K562 (cell line): ENCODE data around the gene KCNJ15. TPM values are rescaled to one million over a fixed set of nuclear protein-coding genes. Genes with fewer than 3 reads are reported as not detected.

Source experiments
- ATAC-seq: fragments of 200-7000 bp; cut with Tn5 transposase; 3 replicates; pipeline ENCODE4 v1.9.1; 2020; ENCODE audit warnings: moderate library complexity
- BruUV-seq: library from RNA; stranded (reverse); fragments of 400-500 nt; replicated peaks from 2 replicates; lab custom pipeline; 2021; lab: Mats Ljungman, UMichigan
- CTCF ChIA-PET: fragments of 300-600 bp; formaldehyde crosslinking; extraction: SDS; loops from one replicate; lab custom pipeline; 2021; ENCODE audit warnings: low intra/inter-chr PET ratio; lab: Yijun Ruan, JAX
- POLR2A ChIA-PET: fragments of 300-600, 350-650 bp; sonication (Branson Sonifier 250); formaldehyde crosslinking; extraction: SDS; loops from one replicate; lab custom pipeline; 2021; ENCODE audit warnings: antibody characterized with exemption, inconsistent platforms; lab: Yijun Ruan, JAX
- DNase-seq, 4 experiments: peaks; one replicate each; pipeline versions ENCODE4 v3.0.0 to v3.0.0-alpha.2; 2011 to 2018; ENCODE audit warnings: low spot score in 3 of 4, mixed read lengths in 3 of 4; ENCODE audit errors: extremely low read depth in 1 of 4
- FAIRE-seq: peaks from 2 replicates; lab custom pipeline; 2011; peaks lifted over from hg19 to GRCh38; lab: Jason Lieb, UNC
- H2AFZ ChIP-seq: 2 replicates; pipeline ENCODE4 v1.6.0; 2011; ENCODE audit warnings: low read depth, low read length, control low read depth, inconsistent platforms
- H3K27ac ChIP-seq: fragments of 200-600 bp; 3 replicates; pipeline ENCODE4 v1.8.0; 2011; ENCODE audit warnings: low read depth, mild to moderate bottlenecking, control low read depth, inconsistent platforms, low read length, moderate library complexity, mixed read lengths; ENCODE audit errors: extremely low read depth
- H3K27me3 ChIP-seq, 2 experiments: fragments of 300-600 bp in 1 of 2; 2 replicates in 1 of 2; 3 replicates in 1 of 2; pipeline versions ENCODE4 v1.6.0 to v1.8.0; 2011; ENCODE audit warnings: inconsistent platforms in 2 of 2, low read length in 2 of 2, mild to moderate bottlenecking in 1 of 2, mixed read lengths in 1 of 2, moderate library complexity in 1 of 2; ENCODE audit not compliant: control insufficient read depth in 2 of 2, insufficient read depth in 2 of 2
- H3K36me3 ChIP-seq: fragments of 300-600 bp; 3 replicates; pipeline ENCODE4 v1.8.0; 2011; ENCODE audit warnings: mild to moderate bottlenecking, low read length, inconsistent platforms; ENCODE audit not compliant: control insufficient read depth, insufficient read depth
- H3K4me1 ChIP-seq, 2 experiments: fragments of 200-600 bp in 1 of 2; replicated peaks in 1 of 2; 2 replicates in 1 of 2; 3 replicates in 1 of 2; pipeline versions ENCODE4 v1.5.1 to v1.8.0; 2011; ENCODE audit warnings: inconsistent platforms in 2 of 2, low read length in 2 of 2, mild to moderate bottlenecking in 1 of 2, mixed read lengths in 1 of 2, moderate library complexity in 1 of 2; ENCODE audit not compliant: control insufficient read depth in 2 of 2, insufficient read depth in 2 of 2
- H3K4me2 ChIP-seq: 2 replicates; pipeline ENCODE4 v1.6.1; 2011; ENCODE audit warnings: low read length, control low read depth, inconsistent platforms, mixed read lengths; ENCODE audit not compliant: insufficient read depth
- H3K4me3 ChIP-seq: fragments of 200-600 bp; sonication (generic), shearing (Covaris generic); 2 replicates; pipeline ENCODE4 v1.5.1; 2016; ENCODE audit warnings: control low read depth, inconsistent platforms
- H3K79me2 ChIP-seq: fragments of 200-600 bp; 3 replicates; pipeline ENCODE4 v1.8.0; 2011; ENCODE audit warnings: low read length, inconsistent platforms; ENCODE audit not compliant: control insufficient read depth, insufficient read depth
- H3K9ac ChIP-seq, 2 experiments: 2 replicates each; pipeline versions ENCODE4 v1.6.0 to v1.6.1; 2011; ENCODE audit warnings: low read depth in 2 of 2, low read length in 2 of 2, control low read depth in 1 of 2, inconsistent platforms in 1 of 2, mild to moderate bottlenecking in 1 of 2, mixed read lengths in 1 of 2; ENCODE audit not compliant: insufficient read depth in 1 of 2
- H3K9me1 ChIP-seq: one replicate; pipeline ENCODE4 v1.6.0; 2011; ENCODE audit warnings: inconsistent platforms, mild to moderate bottlenecking, low read length, moderate library complexity; ENCODE audit not compliant: control insufficient read depth, insufficient read depth
- H3K9me3 ChIP-seq: replicated peaks from 2 replicates; pipeline ENCODE4 v1.5.1; 2011; ENCODE audit warnings: low read depth, low read length, inconsistent platforms; ENCODE audit not compliant: control insufficient read depth, insufficient read depth
- H4K20me1 ChIP-seq: replicated peaks from 2 replicates; pipeline ENCODE4 v1.6.1; 2011; ENCODE audit warnings: low read length, inconsistent platforms, mixed read lengths; ENCODE audit not compliant: control insufficient read depth, insufficient read depth
- RBM39 ChIP-seq: fragments of 200-400 bp; formaldehyde crosslinking; optimal IDR thresholded peaks from 2 replicates; pipeline ENCODE3; 2018; ENCODE audit warnings: low read depth, low read length
- RUNX1 ChIP-seq: sonication (generic); IDR thresholded peaks from 2 replicates; pipeline ENCODE4 v1.6.1; 2016; ENCODE audit warnings: antibody characterized with exemption, low read depth
- SMAD2 ChIP-seq: fragments of 150-350 bp; IDR thresholded peaks from 2 replicates; pipeline ENCODE4 v1.6.1; 2014; ENCODE audit warnings: low read depth, mild to moderate bottlenecking, low read length
- SMARCA4 ChIP-seq: fragments of 450-650 bp; IDR thresholded peaks from 2 replicates; pipeline ENCODE4 v1.6.1; 2016
- SMARCE1 ChIP-seq: fragments of 450-650 bp; IDR thresholded peaks from 2 replicates; pipeline ENCODE4 v1.7.1; 2016; ENCODE audit warnings: mild to moderate bottlenecking
- STAG1 ChIP-seq: sonication (generic); formaldehyde crosslinking; IDR thresholded peaks from 2 replicates; pipeline ENCODE4 v1.5.0; 2020; ENCODE audit warnings: missing genetic modification reagents, borderline replicate concordance
- TAF7 ChIP-seq: fragments of 450-650 bp; IDR thresholded peaks from 2 replicates; pipeline ENCODE4 v1.6.1; 2016; ENCODE audit warnings: missing genetic modification characterization, missing compliant biosample characterization
- TCF3 ChIP-seq: sonication (generic); formaldehyde crosslinking; IDR thresholded peaks from 2 replicates; pipeline ENCODE4 v1.4.0; 2020; ENCODE audit warnings: mild to moderate bottlenecking, missing genetic modification reagents
- ZKSCAN3 ChIP-seq: fragments of 250-450 bp; sonication (Bioruptor Pico); IDR thresholded peaks from 2 replicates; pipeline ENCODE4 v1.4.0; 2020
- ZNF445 ChIP-seq: fragments of 250-450 bp; sonication (Bioruptor Pico); IDR thresholded peaks from 2 replicates; pipeline ENCODE4 v1.4.0; 2020; ENCODE audit warnings: low read depth, mild to moderate bottlenecking, moderate library complexity
- ZNF764 ChIP-seq: fragments of 250-450 bp; sonication (Bioruptor Pico); IDR thresholded peaks from 2 replicates; pipeline ENCODE4 v1.4.0; 2020; ENCODE audit warnings: low read depth, mild to moderate bottlenecking, moderate library complexity
- WGBS: fragments of 100-300 bp; shearing (Covaris generic); methylation state at CpG from one replicate; pipeline ENCODE4 v1.1.6; 2016; ENCODE audit warnings: low coverage, mixed read lengths; ENCODE audit not compliant: insufficient coverage; ENCODE audit errors: missing lambda C conversion rate; 5-methylcytosine and 5-hydroxymethylcytosine counted together
- in situ Hi-C: fragments of 300-500 bp; cut with MboI; formaldehyde crosslinking; loops from 4 replicates; pipeline ENCODE4 v1.15.0; 2018; ENCODE audit warnings: inconsistent platforms, mixed read lengths
- intact Hi-C: fragments of 100-400 bp; cut with micrococcal nuclease; formaldehyde crosslinking; loops from 2 replicates; pipeline ENCODE4 v1.14.2; 2022
- polyA plus RNA-seq, 8 experiments: library from polyadenylated mRNA; depleted of rRNA in 4 of 8; stranded (reverse) in 5 of 8; unstranded in 3 of 8; fragments of >200 nt; fragmentation: Nextera tagmentation in 2 of 8; fragmentation: Illumina TruSeq in 1 of 8; extraction: Ambion mirVana in 2 of 8; extraction: Trizol in 1 of 8; gene quantifications; 2 replicates each; pipeline versions ENCODE4 v1.2.1 to v1.2.3, GENCODE V29; 2011 to 2014; ENCODE audit warnings: inconsistent platforms in 1 of 8, missing spikeins in 1 of 8
- total RNA-seq, 7 experiments: library from RNA; depleted of rRNA in 6 of 7; stranded (reverse); fragments of >200 nt in 6 of 7; fragmentation: Illumina TruSeq in 2 of 7; extraction: Trizol in 2 of 7; gene quantifications; 2 replicates each; pipeline versions ENCODE4 v1.2.1 to v1.2.3, GENCODE V29; 2011 to 2021; ENCODE audit warnings: low replicate concordance in 1 of 7
- TF ChIP-seq, protein P1 (sequence below), 2 experiments: fragments of 450-650 bp; IDR thresholded peaks; 2 replicates each; pipeline ENCODE4 v1.6.1; 2016; ENCODE audit warnings: mild to moderate bottlenecking in 2 of 2, borderline replicate concordance in 1 of 2, low read depth in 1 of 2, moderate library complexity in 1 of 2

The KCNJ15 gene
- total and polyA plus RNA-seq, 9 of the 15 experiments (the other 6 are each of a cell fraction or from before 2014, with no cell fraction given): 0.20 to 3.0 (median 0.72) TPM; not detected in 1

DNA sequence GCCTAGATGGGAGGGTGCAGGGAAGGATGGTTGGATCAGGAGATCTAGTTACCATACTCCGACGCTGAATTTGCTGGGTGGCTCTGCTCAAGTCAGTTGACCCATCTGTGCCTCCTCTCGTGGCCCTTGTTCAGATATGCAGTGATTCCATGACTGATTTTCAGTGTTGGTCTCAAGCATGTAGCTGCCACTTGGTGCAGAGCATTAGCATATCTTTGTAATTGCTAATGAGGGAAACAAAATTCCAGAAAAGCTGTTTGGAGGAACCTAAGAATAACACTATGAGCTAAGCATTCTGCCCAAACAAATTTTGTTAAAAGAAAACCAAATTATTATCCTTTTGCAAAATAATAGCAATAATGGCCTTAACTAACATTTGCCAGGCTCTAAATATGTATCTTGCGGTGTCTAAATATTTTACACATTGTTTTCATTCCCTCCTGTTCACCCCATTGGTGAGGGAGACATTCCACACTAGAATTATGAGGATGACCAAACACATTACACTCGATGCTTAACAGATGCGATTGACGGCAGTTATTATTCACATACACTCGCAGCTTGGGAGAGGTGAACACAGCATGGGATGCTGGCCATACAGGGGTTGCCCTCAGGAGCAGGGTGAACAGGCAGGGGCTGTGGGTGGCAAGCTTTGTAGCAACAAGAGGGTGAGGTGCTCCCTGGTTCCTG, 69.1 kb downstream of the KCNJ15 start:
- no peaks in the 10 kb centered on the region for H3K9me3 ChIP-seq
- ChIA-PET CTCF (no interaction called here), POLR2A (interaction anchor here (0.6 kb wide), 1 partner anchor 120 kb away, joined by 3 read pairs; no protein-coding TSS in a partner anchor)
- H3K27me3 ChIP-seq: peaks cover under 1 to 2% of the 10 kb centered on the region in 2 experiments; a peak in 3 of 5 replicates
- no peak overlapping the region for H3K4me3 ChIP-seq
- in situ Hi-C loops (no loop called here), intact Hi-C loops (no loop called here)
- BruUV-seq: no TSS peak
- H3K9me1 ChIP-seq: no peaks in the 10 kb centered on the region
- ATAC-seq (no peak), FAIRE-seq (no peak), DNase-seq (no peak)
- no peak overlapping the region for H3K9ac ChIP-seq
- no peak overlapping the region for H2AFZ ChIP-seq
- H3K36me3 ChIP-seq: no peaks in the 10 kb centered on the region
- no peak overlapping the region for H3K4me2 ChIP-seq
- H3K27ac ChIP-seq: no peak overlapping the region
- TF ChIP-seq SMARCA4 (no peak), TCF3 (CRISPR knock-in tag) (no peak), RUNX1 (no peak), ZKSCAN3 (CRISPR knock-in tag) (no peak), ZNF445 (no peak), RBM39 (no peak), SMARCE1 (no peak), SMAD2 (no peak), TAF7 (no peak), STAG1 (no peak), ZNF764 (CRISPR knock-in tag) (no peak)
- TF ChIP-seq, protein P1, sequence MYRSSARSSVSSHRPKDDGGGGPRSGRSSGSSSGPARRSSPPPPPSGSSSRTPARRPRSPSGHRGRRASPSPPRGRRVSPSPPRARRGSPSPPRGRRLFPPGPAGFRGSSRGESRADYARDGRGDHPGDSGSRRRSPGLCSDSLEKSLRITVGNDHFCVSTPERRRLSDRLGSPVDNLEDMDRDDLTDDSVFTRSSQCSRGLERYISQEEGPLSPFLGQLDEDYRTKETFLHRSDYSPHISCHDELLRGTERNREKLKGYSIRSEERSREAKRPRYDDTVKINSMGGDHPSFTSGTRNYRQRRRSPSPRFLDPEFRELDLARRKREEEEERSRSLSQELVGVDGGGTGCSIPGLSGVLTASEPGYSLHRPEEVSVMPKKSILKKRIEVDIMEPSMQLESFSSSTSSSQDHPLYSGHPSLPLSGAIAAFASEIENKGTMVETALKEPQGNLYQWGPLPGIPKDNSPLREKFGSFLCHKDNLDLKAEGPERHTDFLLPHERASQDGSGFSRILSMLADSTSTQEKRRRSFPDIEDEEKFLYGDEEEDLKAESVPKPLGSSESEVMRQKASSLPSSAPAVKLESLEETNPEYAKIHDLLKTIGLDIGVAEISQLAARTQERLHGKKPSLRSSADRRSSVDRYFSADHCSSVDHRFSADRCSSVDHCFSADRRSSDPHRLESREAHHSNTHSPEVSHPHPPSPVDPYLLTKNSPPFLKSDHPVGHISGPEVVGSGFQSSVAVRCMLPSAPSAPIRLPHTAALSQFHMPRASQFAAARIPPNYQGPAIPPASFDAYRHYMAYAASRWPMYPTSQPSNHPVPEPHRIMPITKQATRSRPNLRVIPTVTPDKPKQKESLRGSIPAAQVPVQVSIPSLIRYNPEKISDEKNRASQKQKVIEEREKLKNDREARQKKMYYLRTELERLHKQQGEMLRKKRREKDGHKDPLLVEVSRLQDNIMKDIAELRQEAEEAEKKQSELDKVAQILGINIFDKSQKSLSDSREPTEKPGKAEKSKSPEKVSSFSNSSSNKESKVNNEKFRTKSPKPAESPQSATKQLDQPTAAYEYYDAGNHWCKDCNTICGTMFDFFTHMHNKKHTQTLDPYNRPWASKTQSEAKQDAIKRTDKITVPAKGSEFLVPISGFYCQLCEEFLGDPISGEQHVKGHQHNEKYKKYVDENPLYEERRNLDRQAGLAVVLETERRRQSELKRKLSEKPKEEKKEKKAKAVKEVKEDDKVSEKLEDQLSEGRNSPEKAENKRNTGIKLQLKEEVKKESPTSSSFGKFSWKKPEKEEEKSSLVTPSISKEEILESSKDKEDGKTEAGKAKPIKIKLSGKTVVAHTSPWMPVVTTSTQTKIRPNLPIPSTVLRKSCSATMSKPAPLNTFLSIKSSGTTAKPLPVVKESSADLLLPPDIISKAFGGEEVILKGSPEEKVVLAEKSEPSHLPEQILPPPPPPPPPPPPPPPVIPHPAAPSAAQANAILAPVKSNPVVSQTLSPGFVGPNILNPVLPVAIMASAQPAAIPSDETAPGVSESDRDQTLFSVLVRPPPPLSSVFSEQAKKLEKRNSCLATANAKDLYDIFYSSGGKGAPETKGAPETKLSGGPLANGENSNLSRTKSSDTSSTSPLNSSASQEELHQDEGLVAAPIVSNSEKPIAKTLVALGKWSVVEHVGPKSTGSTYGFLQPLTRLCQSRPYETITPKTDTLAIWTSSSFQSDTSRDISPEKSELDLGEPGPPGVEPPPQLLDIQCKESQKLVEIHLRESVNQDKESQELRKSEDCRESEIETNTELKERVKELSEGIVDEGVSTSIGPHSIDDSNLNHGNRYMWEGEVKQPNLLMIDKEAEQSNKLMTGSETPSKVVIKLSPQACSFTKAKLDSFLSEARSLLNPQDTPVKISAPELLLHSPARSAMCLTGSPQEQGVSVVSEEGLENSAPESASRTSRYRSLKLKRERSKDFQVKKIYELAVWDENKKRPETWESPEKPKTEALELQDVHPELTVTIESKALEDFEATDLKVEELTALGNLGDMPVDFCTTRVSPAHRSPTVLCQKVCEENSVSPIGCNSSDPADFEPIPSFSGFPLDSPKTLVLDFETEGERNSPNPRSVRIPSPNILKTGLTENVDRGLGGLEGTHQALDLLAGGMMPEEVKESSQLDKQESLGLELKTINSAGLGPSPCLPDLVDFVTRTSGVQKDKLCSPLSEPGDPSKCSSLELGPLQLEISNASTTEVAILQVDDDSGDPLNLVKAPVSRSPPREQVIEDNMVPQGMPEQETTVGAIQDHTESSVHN (IDR thresholded peaks at IDR 0.05; ENCODE audit: borderline replicate concordance in 1 of 2, low read depth in 1 of 2): no peak
- TF ChIP-seq, all 486 proteins: peak for 0
- Histone ChIP-seq H4K20me1 (no peaks in the 10 kb centered on the region; the same call in 1 of the 2 replicates), H3K4me1 (no peaks in the 10 kb centered on the region; a peak in 1 of 5 replicates), H3K79me2 (no peaks in the 10 kb centered on the region)
- 6% methylated on average over 8 of the region's 8 CpGs for WGBS
